Measurements from ENCODE around the gene FNIP2.

GRCh38 chr4:158836002-158836369 lies 67.2 kb downstream of the FNIP2 start:
- TF ChIP-seq CTCF (conservative IDR thresholded peaks at IDR 0.05; ENCODE audit: low read length) (no peak), EZH2phosphoT487 (IDR thresholded peaks at IDR 0.05; ENCODE audit: borderline replicate concordance) (no peak)
